HG03060 (cell line): ENCODE results near the gene DFFB.
"Not testable (repeated sequence)": the region's sequence is repeated elsewhere in the genome, so short reads cannot be mapped to it uniquely, and the experiment has no call there.

Source experiments
- ATAC-seq: cut with Tn5 transposase; IDR thresholded peaks from one replicate; pipeline ENCODE4 v1.9.1; 2021; ENCODE audit warnings: low read depth, moderate number of reproducible peaks; ENCODE audit not compliant: unreplicated experiment

DFFB gene

DNA sequence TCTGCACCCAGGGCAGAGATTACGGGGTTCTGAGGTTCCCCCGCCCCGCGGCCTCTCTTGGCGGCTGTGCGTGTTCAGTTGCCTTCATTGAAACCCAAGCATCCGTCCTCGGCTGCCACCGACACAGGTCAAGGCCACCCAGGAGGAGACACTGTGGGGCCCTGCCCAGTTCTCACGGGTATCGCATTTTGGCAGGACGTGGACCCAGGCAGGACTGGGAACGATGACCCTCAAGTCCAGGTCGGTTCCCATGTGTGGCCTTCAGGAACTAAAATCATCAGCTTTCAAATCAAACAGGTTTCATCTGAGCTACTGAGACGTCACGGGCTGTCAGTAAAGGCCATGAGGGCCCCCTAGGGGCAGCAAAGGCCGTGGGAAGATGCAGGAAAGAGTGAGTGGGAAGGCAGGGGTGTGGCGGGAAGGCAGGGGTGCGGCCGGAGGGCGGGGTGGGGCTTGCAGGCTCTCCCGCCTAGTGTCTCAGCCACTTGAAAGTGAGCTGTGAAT lies 49.8 kb downstream of the DFFB start:
- ATAC-seq, result no peak

DNA sequence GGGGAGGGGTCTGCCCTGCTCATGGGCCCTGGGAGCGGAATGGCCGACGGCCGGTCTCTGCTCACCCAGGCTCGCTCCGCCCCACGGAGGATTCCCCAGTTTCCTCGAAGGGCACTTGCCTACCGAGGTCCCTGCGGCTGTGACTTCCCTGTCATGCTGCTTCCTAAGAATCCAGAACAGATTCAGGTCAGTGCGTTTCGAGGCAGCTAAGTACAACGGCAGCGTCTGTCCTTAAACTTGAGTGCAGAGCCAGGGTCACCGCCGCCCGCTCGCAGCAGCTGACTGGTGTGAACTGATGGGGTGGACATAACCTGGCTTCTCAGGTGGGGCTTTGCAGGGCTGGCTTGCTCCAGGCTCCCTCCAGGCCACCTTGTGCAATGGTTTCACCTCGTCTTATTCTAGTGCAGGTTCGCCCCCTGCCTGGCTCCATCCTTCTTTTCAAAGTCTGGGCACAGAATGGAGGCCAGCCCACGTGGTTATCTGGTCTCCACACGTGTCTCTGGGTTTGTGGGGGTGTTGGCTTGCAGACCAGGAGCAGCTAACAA lies 50.4 kb downstream of the DFFB start:
- ATAC-seq, result no peak

DNA sequence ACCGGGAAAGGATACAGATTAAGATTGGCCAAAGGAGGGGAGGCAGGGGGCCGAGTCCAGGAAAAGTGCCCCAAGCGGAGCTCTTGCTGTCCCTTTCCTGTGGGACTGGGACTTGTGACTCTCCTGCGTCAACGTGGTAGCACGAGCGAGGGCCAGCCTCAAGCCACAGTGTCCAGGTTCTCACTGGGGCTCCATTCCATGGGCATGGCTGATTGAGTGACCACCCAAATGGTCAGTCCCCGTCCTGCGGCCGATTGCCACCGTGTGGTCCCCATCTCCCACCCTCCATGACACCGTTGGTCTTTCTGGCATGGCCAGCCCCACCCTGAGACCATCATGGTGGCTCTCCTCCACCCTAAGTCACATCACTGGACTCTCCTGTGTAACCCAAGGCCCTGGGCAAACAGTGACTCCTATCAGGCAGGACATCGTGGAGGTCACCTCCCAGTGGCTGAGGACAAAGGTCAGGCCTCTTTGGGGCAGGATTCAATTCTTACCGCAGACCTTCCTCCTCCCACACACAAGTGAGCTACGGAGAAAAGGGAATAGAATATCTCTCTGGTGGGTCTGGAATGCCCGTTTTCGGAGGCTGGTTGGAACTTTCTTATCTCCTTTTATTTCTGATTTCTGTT lies 51.7 kb downstream of the DFFB start:
- no peak for ATAC-seq

DNA sequence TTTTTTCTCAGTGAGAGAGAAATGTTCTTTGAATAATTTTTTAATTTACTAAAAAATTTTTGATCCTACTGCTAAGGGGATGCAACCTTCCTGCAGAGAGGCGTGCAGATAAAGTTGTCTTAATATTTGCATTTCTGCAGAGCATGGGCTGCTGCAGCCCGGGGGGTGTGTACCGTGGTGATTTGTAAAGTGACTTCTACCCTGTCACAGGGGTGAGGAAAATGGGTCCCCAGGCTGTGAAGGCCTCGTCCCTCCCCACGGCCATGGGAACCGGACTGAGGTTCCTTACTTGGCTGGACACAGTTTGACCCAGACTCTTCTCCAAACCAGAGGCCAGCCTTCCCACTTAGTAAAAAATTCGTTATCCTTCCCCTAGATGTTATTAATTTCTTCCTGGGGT lies 52.3 kb downstream of the DFFB start:
- ATAC-seq, result no peak

DNA sequence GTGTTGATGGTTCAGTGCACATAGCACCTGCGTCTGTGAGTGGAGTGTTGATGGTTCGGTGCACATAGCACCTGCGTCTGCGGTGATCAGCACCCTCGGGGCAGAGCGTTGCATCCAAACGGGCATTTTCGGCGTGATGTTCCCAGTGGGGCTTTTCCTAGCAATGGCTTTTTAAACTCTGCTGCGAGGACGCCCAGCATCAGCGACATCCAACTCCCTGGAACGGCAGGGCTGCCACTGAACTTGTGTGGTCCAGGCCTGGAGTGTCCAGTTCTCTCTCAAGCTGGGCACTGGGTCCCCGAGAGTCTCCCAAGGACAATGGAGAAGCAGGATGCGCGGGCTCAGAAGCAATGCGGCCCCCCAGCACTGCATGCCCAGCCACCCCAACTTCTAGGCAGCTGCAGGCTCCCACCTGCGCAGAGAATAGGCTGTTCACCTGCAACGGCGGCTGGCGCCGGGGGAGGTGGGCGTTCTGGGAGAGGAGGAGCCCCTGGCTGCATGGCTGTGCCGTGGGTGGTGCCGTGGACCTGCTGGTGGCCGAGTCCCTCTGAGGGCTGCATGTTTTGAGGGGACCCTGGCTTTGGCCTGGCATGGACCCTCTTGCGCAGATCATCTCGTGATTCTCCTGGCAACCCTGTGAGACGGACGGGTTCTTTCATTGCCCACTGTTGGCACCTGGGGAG lies 52.9 kb downstream of the DFFB start:
- no peak for ATAC-seq

DNA sequence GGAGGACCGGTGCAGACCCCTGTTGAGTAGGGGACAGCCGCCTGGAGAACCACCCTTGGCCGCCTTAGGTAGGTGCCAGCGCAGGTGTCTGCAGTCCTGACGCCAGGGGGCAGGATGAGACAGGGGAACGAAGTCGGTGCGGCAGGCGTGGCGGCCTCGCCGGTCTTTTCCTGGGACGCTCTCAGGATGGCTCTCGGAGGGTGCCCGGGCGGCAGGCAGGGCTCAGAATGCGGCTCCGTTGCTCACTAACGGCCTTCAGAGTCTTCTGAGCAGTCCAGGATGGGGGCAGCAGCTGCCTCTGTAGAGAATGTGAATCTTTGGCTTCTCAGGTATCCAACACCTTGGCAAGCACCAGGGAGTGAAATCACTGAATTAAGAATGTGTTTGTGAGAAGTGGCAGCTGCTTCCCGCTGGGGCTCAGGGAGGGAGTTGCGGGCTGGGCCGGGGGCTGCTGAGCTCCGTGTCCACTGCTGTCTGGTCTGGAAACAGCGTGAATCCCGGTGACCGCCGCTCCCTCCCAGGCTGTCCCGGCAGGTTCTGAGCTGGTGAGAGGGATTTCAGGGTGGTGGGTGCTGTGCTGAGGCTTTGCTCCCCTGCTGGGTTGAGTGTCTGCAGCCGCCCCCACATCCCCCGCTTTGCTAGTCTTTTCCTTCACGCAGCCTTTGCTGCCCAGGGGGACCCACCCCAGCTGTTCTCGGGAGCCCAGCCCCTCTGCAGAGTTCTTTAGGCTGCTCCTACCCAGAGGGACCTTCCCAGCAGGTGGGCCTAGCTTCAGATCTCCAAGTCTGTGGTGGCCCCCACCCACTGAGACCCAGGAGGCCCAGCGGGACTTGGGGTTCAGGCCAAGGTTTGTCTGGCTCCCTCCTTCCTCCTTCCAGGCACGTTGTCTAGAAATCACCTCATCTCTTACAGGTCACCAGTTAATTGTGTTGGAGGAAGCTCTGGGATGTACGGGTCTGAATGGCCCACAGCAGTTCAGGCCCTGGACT lies 53.9 kb downstream of the DFFB start:
- no peak for ATAC-seq

DNA sequence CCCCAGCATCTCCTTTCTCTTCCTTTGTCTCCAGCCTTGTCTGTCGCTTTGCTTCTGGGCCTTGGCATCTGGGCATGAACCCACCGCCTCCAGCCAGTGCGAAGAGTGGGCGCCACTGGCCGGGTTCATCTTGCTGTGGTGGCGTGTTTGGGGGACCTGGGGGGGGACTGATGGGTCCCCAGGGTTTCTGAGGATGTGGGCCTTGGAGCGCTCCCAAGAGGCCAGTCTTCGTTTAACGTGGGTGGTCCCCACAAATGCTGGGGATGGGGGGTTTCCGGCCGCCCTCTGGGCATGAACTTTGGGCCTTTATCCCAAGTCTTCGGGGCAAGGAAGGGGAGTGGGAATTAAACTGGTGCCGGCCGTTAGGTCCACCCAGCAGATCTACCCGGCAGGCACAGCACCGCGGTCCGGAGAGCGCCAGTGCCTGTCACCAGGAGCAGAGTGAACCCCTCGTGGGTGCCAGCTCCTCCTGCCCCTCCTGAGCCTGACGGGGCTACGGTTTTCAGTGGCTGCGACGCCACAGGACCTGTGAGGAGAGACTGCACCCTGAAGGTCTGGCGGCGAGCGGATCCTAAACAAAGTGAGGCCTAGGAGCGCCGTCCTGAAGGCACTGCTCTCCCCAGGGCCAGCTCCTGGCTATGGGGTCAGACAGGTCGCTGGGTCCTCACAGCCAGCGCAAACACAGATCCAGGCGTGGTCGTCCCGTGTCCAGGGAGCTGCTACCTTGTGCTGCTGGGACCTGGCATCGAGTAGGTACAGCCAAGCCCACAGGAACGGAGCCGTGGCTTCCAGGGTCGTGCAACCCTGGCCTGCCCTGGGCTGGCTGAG lies 54.9 kb downstream of the DFFB start:
- ATAC-seq, result no peak

DNA sequence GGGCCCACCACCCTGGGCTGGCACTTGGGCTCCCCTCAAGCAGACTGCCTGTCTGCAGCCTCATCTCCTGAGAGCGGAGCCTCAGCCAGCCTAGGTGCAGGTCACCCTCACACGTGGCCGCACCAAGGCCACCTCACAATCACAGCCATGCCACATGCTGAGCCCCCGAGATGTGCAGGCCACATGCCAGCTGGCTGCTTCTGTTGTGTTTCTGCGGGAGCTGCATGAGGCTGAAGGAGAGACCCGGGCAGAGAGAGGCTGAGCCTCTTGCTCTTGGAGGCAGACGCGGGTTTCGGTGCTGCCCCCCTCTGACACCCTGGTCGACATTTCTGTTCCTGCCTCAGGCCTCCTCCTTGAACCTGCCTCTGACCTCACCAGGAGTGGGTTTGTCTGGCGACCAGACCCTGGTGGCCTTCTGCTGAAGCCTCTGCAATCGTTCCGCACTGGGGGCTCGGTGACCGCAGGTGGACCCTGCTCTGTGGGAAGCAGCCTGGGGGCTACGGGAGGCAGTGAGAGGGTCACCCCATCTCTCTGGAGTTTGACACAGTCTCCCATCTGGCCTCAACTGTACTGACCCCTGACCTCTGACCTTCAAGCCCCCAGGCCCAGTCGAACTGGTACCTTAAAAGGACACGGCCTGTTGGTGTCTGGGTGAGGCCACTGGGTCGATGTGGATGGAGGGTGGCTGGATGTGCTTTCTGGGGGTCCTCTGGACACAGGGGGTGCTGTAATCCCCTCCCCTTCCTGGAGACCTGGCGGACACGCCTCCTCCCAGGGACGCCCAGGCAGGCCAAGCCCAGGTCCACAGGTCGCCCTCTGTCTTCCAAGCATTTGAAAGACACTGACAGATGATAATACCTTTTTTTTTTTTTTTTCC lies 55.8 kb downstream of the DFFB start:
- ATAC-seq, result no peak

DNA sequence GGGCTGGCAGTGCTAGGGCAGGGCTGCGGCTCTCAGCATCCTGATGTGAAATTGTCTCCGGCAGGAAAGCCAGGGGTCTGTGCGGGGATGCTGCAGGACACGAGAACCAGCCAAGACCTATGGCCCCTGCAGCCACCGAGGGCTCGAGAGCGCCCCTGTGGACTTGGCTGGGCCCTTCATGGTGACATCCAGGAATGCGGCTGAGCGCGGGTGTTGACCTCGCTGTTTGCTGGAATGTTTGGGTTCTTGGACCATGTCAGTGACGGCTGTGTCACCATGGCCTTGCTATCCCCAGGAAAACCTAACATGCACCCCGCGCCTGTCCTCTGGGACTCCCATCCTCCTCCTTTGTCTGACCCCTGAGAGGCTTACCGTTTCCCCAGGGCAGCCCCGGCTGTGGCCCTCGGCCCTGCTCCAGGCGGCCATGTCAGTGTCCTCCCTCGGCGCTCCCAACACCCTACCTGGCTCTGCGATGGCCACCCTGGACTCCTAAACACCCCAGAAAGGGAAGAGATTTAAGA lies 57.1 kb downstream of the DFFB start:
- no peak for ATAC-seq

DNA sequence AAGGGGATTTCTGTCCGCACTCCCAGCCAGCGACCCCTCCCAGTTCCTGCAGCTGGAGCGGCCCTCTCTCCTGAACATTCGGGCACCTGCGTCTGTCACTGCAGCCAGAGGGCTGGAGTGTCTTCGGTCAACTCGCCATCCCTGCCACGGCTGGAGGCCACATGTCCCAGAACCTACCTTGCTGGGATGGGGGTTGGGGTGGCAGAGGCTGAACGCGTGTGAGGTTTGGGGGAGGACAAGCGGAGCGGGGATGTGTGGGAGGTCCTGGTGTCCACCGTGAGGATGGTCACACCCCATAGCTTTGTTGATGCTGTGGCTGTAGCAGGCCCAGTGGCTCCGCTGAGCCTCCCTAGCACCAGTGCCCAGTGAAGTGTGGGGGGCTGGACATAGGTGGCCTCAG lies 57.6 kb downstream of the DFFB start:
- ATAC-seq, result no peak

DNA sequence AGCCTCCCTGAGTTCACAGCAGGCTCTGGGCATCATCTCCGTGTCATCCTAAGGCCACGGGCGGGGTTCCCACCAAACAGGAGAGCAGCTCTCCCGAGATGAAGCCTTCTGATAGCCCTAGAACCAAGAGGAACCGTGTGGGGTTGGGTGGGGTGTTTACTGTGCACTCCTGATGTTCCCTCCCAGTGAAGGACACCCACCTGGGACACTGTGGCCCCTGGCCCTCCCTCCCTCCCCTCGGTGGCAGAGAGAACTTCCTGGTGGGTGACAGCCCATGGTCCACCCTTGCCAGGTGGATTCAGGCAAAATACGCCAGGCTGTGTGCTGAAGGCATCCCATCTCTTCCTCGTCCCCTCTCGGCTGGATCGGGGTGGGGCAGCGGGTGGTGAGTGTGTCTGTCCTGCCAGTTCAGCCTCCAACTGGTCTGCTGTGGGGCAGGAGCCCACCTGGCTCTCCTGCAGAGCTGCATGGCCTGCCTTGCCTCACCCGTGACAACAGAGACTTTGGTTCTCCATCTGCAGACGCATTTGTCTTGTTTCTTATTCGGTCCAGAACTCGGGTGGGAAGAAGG lies 58.4 kb downstream of the DFFB start:
- no peak for ATAC-seq

DNA sequence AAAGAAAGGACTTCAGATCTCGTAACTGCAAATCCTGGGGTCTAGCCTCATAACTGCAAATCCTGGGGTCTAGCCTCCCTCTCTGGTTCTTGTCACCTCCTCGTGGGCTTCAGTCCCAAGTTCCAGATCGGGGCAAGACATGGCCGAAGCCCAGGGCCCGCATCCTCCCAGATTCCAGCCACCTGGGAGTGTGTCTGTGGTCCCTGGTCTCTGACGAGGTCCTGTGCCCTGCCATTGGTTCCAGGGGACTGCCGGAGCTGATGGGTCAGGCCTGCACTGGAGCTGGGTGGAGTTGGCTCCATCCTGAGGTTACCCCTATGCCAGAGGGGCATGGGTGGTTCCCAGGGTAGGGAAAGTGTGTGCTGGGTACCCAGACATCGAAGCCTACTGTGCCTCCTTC lies 60.5 kb downstream of the DFFB start:
- ATAC-seq, result no peak

DNA sequence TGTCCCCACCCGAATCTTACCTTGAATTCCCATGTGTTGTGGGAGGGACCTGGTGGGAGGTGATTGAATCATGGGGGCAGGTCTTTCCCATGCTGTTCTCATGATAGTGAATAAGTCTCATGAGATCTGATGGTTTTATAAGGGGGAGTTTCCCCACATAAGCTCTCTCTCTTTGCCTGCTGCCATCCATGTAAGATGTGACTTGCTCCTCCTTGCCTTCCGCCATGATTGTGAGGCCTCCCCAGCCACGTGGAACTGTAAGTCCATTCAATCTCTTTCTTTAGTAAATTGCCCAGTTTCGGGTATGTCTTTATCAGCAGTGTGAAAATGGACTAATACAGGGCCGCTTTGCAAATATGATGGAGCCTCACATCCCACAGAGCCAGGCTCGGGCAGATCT lies 61.1 kb downstream of the DFFB start:
- ATAC-seq, result not testable (repeated sequence)

DNA sequence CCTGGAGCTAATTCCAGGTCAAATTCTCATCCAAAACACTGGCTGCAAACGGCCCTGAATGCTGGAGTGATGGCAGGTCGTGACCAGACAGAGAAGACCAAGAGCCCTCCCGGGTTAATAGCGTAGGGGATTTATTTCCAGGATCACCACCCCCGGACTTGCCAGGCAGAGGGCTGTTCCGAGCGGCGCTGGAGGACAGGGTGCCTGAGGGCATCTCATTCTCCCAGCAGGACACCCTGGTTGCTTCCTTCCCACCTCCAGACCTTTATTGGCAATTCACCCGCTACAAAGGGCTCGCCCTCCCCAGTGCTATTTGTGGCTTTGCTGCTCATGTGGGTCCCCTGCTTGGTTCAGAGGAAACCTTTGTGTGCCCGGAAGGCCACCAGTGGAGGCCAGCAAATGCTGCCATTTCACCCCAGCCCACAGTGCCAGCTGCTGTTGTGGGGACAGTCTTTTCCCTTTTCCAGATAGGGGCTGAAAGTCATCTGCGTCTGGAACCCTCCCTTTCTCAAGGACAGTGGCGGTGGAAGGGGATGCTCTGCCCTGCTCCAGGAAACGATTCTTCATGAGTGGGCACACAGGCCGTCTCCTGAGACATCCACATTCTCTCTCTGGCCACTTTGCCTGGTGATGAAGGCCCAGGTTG lies 61.8 kb downstream of the DFFB start:
- no peak for ATAC-seq

DNA sequence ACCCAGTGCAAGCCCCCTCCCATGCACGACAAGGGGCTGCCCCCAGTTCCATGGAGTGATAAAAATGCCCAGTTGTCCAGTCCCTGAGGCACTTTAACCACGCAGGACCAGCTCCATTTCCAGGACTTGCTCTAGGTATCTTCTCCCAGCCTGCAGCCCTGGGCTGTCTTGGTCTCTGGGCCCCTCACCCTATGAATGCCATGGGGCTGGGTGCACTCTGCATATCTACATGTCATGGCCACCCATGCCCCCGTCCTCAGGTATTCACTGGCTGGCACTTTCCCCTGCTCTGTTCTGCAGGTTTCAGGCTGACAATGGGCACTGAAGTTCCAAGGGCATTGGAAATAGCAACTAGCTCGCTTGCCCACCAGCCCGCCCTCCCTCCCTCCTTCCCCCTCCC lies 62.4 kb downstream of the DFFB start:
- ATAC-seq, result no peak

DNA sequence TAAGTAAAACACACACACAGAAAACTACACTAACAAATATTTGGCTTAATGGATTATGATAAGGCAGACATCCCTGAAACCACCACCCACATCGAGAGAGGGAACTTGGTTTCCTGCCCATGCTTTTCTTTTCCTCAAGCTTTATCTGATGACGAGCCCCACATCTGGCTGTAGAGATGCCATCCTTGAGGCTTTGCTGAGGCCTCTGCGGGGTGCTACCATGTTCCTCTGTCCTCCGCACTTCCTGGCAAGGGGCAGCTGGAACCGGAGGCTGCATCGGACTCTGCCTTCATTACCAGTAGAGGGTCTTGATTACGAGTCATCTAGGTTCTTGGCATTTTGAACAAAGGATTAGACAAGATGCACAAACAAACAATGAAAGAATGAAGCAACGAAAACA lies 64.5 kb downstream of the DFFB start:
- ATAC-seq, result no peak

DNA sequence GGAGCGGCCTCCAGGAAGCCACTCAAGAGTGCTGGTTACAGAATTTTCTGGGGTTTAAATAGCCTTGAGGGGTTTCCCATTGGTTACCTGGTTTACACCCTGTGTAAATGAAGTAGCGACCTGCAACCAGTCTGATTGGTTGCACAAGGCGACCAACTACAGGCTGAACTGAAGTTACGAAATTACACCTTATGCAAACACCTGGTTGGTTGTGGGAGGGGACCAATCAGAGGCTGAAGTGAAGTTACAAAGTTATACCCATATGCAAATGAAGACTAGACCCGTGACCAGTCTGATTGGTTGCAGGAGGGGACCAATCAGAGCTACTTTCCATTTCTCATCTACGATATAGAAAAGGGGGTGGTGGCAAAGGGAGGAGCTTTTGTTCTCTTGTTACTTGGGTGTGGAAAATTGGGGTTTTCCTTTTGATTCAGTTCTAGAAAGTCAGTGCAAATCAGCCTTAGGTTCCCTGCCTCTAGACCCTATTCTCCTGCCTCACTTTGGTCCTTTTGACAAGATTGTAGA lies 65.0 kb downstream of the DFFB start:
- no peak for ATAC-seq

DNA sequence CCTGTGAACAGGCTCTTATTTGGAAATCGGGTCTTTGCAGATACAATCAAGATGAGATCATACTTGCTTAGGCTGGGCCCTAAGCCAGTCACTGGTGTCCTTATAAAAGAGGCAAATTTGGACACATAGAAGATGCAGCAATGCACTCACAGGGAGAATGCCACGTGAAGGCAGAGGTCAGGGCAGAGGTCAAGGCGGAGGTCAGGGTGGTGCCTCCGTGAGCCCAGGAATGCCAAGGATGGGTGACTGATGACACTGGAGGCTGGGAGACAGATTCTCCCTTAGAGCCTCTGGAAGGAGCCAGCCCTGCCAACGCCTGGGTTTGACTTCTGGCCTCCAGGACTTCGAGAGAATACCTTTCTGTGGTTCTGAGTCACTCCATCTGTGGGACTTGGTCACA lies 65.6 kb downstream of the DFFB start:
- no peak for ATAC-seq
